K562 (cell line): ENCODE measurements around the gene GRM3. TPM values are rescaled to one million over a fixed set of nuclear protein-coding genes. Genes with fewer than 3 reads are reported as not detected.

Experiments
- ATAC-seq: fragments of 200-7000 bp; cut with Tn5 transposase; 3 replicates; pipeline ENCODE4 v1.9.1; 2020; ENCODE audit warnings: moderate library complexity
- BruUV-seq: library from RNA; stranded (reverse); fragments of 400-500 nt; replicated peaks from 2 replicates; lab custom pipeline; 2021; lab: Mats Ljungman, UMichigan
- CTCF ChIA-PET: fragments of 300-600 bp; formaldehyde crosslinking; extraction: SDS; loops from one replicate; lab custom pipeline; 2021; ENCODE audit warnings: low intra/inter-chr PET ratio; lab: Yijun Ruan, JAX
- POLR2A ChIA-PET: fragments of 300-600, 350-650 bp; sonication (Branson Sonifier 250); formaldehyde crosslinking; extraction: SDS; loops from one replicate; lab custom pipeline; 2021; ENCODE audit warnings: antibody characterized with exemption, inconsistent platforms; lab: Yijun Ruan, JAX
- DNase-seq, 4 experiments: peaks; one replicate each; pipeline versions ENCODE4 v3.0.0 to v3.0.0-alpha.2; 2011 to 2018; ENCODE audit warnings: low spot score in 3 of 4, mixed read lengths in 3 of 4; ENCODE audit errors: extremely low read depth in 1 of 4
- FAIRE-seq: peaks from 2 replicates; lab custom pipeline; 2011; peaks lifted over from hg19 to GRCh38; lab: Jason Lieb, UNC
- H2AFZ ChIP-seq: 2 replicates; pipeline ENCODE4 v1.6.0; 2011; ENCODE audit warnings: low read depth, low read length, control low read depth, inconsistent platforms
- H3K27ac ChIP-seq: fragments of 200-600 bp; 3 replicates; pipeline ENCODE4 v1.8.0; 2011; ENCODE audit warnings: low read depth, mild to moderate bottlenecking, control low read depth, inconsistent platforms, low read length, moderate library complexity, mixed read lengths; ENCODE audit errors: extremely low read depth
- H3K27me3 ChIP-seq, 2 experiments: fragments of 300-600 bp in 1 of 2; 2 replicates in 1 of 2; 3 replicates in 1 of 2; pipeline versions ENCODE4 v1.6.0 to v1.8.0; 2011; ENCODE audit warnings: inconsistent platforms in 2 of 2, low read length in 2 of 2, mild to moderate bottlenecking in 1 of 2, mixed read lengths in 1 of 2, moderate library complexity in 1 of 2; ENCODE audit not compliant: control insufficient read depth in 2 of 2, insufficient read depth in 2 of 2
- H3K36me3 ChIP-seq: fragments of 300-600 bp; 3 replicates; pipeline ENCODE4 v1.8.0; 2011; ENCODE audit warnings: mild to moderate bottlenecking, low read length, inconsistent platforms; ENCODE audit not compliant: control insufficient read depth, insufficient read depth
- H3K4me1 ChIP-seq, 2 experiments: fragments of 200-600 bp in 1 of 2; replicated peaks in 1 of 2; 2 replicates in 1 of 2; 3 replicates in 1 of 2; pipeline versions ENCODE4 v1.5.1 to v1.8.0; 2011; ENCODE audit warnings: inconsistent platforms in 2 of 2, low read length in 2 of 2, mild to moderate bottlenecking in 1 of 2, mixed read lengths in 1 of 2, moderate library complexity in 1 of 2; ENCODE audit not compliant: control insufficient read depth in 2 of 2, insufficient read depth in 2 of 2
- H3K4me2 ChIP-seq: 2 replicates; pipeline ENCODE4 v1.6.1; 2011; ENCODE audit warnings: low read length, control low read depth, inconsistent platforms, mixed read lengths; ENCODE audit not compliant: insufficient read depth
- H3K4me3 ChIP-seq: fragments of 200-600 bp; sonication (generic), shearing (Covaris generic); 2 replicates; pipeline ENCODE4 v1.5.1; 2016; ENCODE audit warnings: control low read depth, inconsistent platforms
- H3K79me2 ChIP-seq: fragments of 200-600 bp; 3 replicates; pipeline ENCODE4 v1.8.0; 2011; ENCODE audit warnings: low read length, inconsistent platforms; ENCODE audit not compliant: control insufficient read depth, insufficient read depth
- H3K9ac ChIP-seq, 2 experiments: 2 replicates each; pipeline versions ENCODE4 v1.6.0 to v1.6.1; 2011; ENCODE audit warnings: low read depth in 2 of 2, low read length in 2 of 2, control low read depth in 1 of 2, inconsistent platforms in 1 of 2, mild to moderate bottlenecking in 1 of 2, mixed read lengths in 1 of 2; ENCODE audit not compliant: insufficient read depth in 1 of 2
- H3K9me1 ChIP-seq: one replicate; pipeline ENCODE4 v1.6.0; 2011; ENCODE audit warnings: inconsistent platforms, mild to moderate bottlenecking, low read length, moderate library complexity; ENCODE audit not compliant: control insufficient read depth, insufficient read depth
- H3K9me3 ChIP-seq: replicated peaks from 2 replicates; pipeline ENCODE4 v1.5.1; 2011; ENCODE audit warnings: low read depth, low read length, inconsistent platforms; ENCODE audit not compliant: control insufficient read depth, insufficient read depth
- H4K20me1 ChIP-seq: replicated peaks from 2 replicates; pipeline ENCODE4 v1.6.1; 2011; ENCODE audit warnings: low read length, inconsistent platforms, mixed read lengths; ENCODE audit not compliant: control insufficient read depth, insufficient read depth
- ATF1 ChIP-seq, 2 experiments: fragments of 450-650 bp in 1 of 2; IDR thresholded peaks; 2 replicates each; pipeline ENCODE4 v1.6.1; 2016; ENCODE audit warnings: missing compliant biosample characterization in 1 of 2, missing genetic modification characterization in 1 of 2
- CBX8 ChIP-seq: fragments of 200-600 bp; sonication (generic); IDR thresholded peaks from 2 replicates; pipeline ENCODE4 v1.6.1; 2012; ENCODE audit warnings: borderline replicate concordance, mixed run types, low read depth, mild to moderate bottlenecking, moderate library complexity, mixed read lengths, low read length, control low read depth, inconsistent platforms; ENCODE audit not compliant: poor library complexity, severe bottlenecking; ENCODE audit errors: extremely low read depth
- NFRKB ChIP-seq: fragments of 450-650 bp; IDR thresholded peaks from 2 replicates; pipeline ENCODE4 v1.6.1; 2016; ENCODE audit warnings: low read depth
- NUFIP1 ChIP-seq: fragments of 450-650 bp; IDR thresholded peaks from 2 replicates; pipeline ENCODE4 v1.6.1; 2018; ENCODE audit not compliant: partially characterized antibody
- RBM22 ChIP-seq: fragments of 200-400 bp; formaldehyde crosslinking; IDR thresholded peaks from 2 replicates; pipeline ENCODE4 v1.6.1; 2018; ENCODE audit warnings: low read length, low read depth; ENCODE audit not compliant: poor library complexity, severe bottlenecking
- SETDB1 ChIP-seq: IDR thresholded peaks from one replicate; pipeline ENCODE4 v1.6.1; 2012; ENCODE audit warnings: low read length, control low read depth, inconsistent platforms
- TCFL5 ChIP-seq: fragments of 250-450 bp; sonication (Bioruptor Pico); conservative IDR thresholded peaks from 2 replicates; pipeline ENCODE4 v1.6.1; 2021; ENCODE audit warnings: mild to moderate bottlenecking, moderate library complexity, matching md5 sums
- TRIM28 ChIP-seq: fragments of 450-650 bp; IDR thresholded peaks from 2 replicates; pipeline ENCODE4 v1.6.1; 2017
- ZNF395 ChIP-seq: fragments of 200-800 bp; sonication (Bioruptor generic); IDR thresholded peaks from 2 replicates; pipeline ENCODE4 v1.6.1; 2017; ENCODE audit warnings: missing genetic modification characterization, missing compliant biosample characterization
- WGBS: fragments of 100-300 bp; shearing (Covaris generic); methylation state at CpG from one replicate; pipeline ENCODE4 v1.1.6; 2016; ENCODE audit warnings: low coverage, mixed read lengths; ENCODE audit not compliant: insufficient coverage; ENCODE audit errors: missing lambda C conversion rate; 5-methylcytosine and 5-hydroxymethylcytosine counted together
- in situ Hi-C: fragments of 300-500 bp; cut with MboI; formaldehyde crosslinking; loops from 4 replicates; pipeline ENCODE4 v1.15.0; 2018; ENCODE audit warnings: inconsistent platforms, mixed read lengths
- intact Hi-C: fragments of 100-400 bp; cut with micrococcal nuclease; formaldehyde crosslinking; loops from 2 replicates; pipeline ENCODE4 v1.14.2; 2022
- polyA plus RNA-seq, 8 experiments: library from polyadenylated mRNA; depleted of rRNA in 4 of 8; stranded (reverse) in 5 of 8; unstranded in 3 of 8; fragments of >200 nt; fragmentation: Nextera tagmentation in 2 of 8; fragmentation: Illumina TruSeq in 1 of 8; extraction: Ambion mirVana in 2 of 8; extraction: Trizol in 1 of 8; gene quantifications; 2 replicates each; pipeline versions ENCODE4 v1.2.1 to v1.2.3, GENCODE V29; 2011 to 2014; ENCODE audit warnings: inconsistent platforms in 1 of 8, missing spikeins in 1 of 8
- total RNA-seq, 7 experiments: library from RNA; depleted of rRNA in 6 of 7; stranded (reverse); fragments of >200 nt in 6 of 7; fragmentation: Illumina TruSeq in 2 of 7; extraction: Trizol in 2 of 7; gene quantifications; 2 replicates each; pipeline versions ENCODE4 v1.2.1 to v1.2.3, GENCODE V29; 2011 to 2021; ENCODE audit warnings: low replicate concordance in 1 of 7

Gene GRM3
- total and polyA plus RNA-seq, 9 of the 15 experiments (the other 6 are each of a cell fraction or from before 2014, with no cell fraction given): 0.03 to 0.08 (median 0.03) TPM; not detected in 6

GRCh38 chr7:86818903-86819302 is 175.2 kb downstream of the GRM3 start:
- intact Hi-C loops: loop anchor here (10.0 kb wide), 2 partner anchors 224 to 1784 kb away; no protein-coding TSS in a partner anchor
- 3% methylated on average over 2 of the region's 2 CpGs for WGBS
- Histone ChIP-seq H3K9me1 (no peaks in the 10 kb centered on the region), H3K79me2 (no peaks in the 10 kb centered on the region), H3K9me3 (no peaks in the 10 kb centered on the region), H3K36me3 (no peaks in the 10 kb centered on the region), H3K4me2 (no peak overlapping the region), H2AFZ (no peak overlapping the region), H4K20me1 (no peaks in the 10 kb centered on the region), H3K27ac (no peak overlapping the region), H3K27me3 (no peaks in the 10 kb centered on the region), H3K4me1 (no peaks in the 10 kb centered on the region), H3K4me3 (no peak overlapping the region), H3K9ac (no peak overlapping the region)
- DNase-seq (no peak), FAIRE-seq (no peak), ATAC-seq (no peak)
- CTCF ChIA-PET: no interaction called here
- POLR2A ChIA-PET: no interaction called here
- TF ChIP-seq TRIM28: no peak
- BruUV-seq: no TSS peak
- in situ Hi-C loops: no loop called here

GRCh38 chr7:86823769-86824168 is 180.1 kb downstream of the GRM3 start:
- no peak overlapping the region for H3K4me3 ChIP-seq
- no peak for TF ChIP-seq ZNF395
- TF ChIP-seq TCFL5 (CRISPR knock-in tag): no peak
- no peak for TF ChIP-seq NFRKB
- TF ChIP-seq SETDB1: no peak
- no peak for TF ChIP-seq NUFIP1
- TF ChIP-seq CBX8: no peak
- no peak for TF ChIP-seq RBM22
- TF ChIP-seq ATF1 (CRISPR knock-in tag; IDR thresholded peaks at IDR 0.05): no peak
- TF ChIP-seq ATF1 (tag; IDR thresholded peaks at IDR 0.05): no peak

More at GRCh38 chr7:86823769-86824168, 180.1 kb downstream of the GRM3 start:
- ATAC-seq (no peak; the same call in 2 of the 3 replicates), DNase-seq (no peak), FAIRE-seq (peak; percentile 11)
- no peaks in the 10 kb centered on the region for H4K20me1 ChIP-seq
- no peaks in the 10 kb centered on the region for H3K79me2 ChIP-seq
- no peaks in the 10 kb centered on the region for H3K27me3 ChIP-seq
- H3K9ac ChIP-seq: no peak overlapping the region
- H3K4me1 ChIP-seq: no peaks in the 10 kb centered on the region
- intact Hi-C loops (loop anchor here (10.0 kb wide), 1 partner anchor 411 kb away; no protein-coding TSS in a partner anchor), in situ Hi-C loops (no loop called here)
- CTCF ChIA-PET: no interaction called here
- no TSS peak for BruUV-seq
- WGBS: 0% methylated on average over 2 of the region's 2 CpGs
- POLR2A ChIA-PET: no interaction called here
- no peak overlapping the region for H3K27ac ChIP-seq
- H3K4me2 ChIP-seq: no peak overlapping the region
- H2AFZ ChIP-seq: no peak overlapping the region
- no peaks in the 10 kb centered on the region for H3K9me1 ChIP-seq
- H3K9me3 ChIP-seq: no peaks in the 10 kb centered on the region
- H3K36me3 ChIP-seq: no peaks in the 10 kb centered on the region
